Left lobe of liver (tissue), 2 donors: ENCODE measurements around the gene ODAM. TPM values are rescaled to one million over a fixed set of nuclear protein-coding genes. Genes with fewer than 3 reads are reported as not detected.
A peak's percentile ranks its signal among the peaks of the same experiment; 100 is the strongest.
"Not testable (repeated sequence)": the region's sequence is repeated elsewhere in the genome, so short reads cannot be mapped to it uniquely, and the experiment has no call there.

Experiments
- ATAC-seq: fragments of 200-7000 bp; cut with Tn5 transposase; one replicate; pipeline ENCODE4 v1.9.1; 2020; ENCODE audit warnings: mild to moderate bottlenecking, moderate library complexity
- DNase-seq: peaks from one replicate; pipeline ENCODE4 v3.0.0-alpha.2; 2020; ENCODE audit warnings: low spot score
- total RNA-seq: library from RNA; stranded (reverse); gene quantifications from one replicate; pipeline ENCODE4 v1.2.1, GENCODE V29; 2021
- donor health status: DM: no; HTN: no; CAD: no; lungs with moderate emphysema.
- donor health status: DM: no; HTN: yes; CAD: no.

The ODAM gene
- total RNA-seq, 1 donor from 2014 or later, result not detected

DNA sequence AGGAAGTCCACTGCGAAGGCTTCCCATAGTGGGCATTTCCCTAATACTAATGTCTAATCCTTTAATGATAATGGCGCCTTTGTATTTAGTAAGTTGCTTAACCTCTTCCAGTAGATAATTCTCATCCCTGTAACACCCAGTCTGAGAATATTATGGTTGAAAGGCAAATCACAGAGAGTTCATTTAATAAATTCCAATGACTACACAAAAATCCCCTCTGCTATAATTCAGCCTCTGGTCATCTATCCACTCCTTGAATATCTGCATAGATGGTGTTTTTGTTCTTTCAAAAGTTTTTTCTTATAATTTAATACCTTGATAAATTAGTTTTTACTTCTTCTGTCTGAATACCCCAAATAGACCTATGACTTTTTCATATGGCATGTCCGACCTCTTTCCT, 25.9 kb downstream of the ODAM start:
- not testable (repeated sequence) for DNase-seq, ATAC-seq

DNA sequence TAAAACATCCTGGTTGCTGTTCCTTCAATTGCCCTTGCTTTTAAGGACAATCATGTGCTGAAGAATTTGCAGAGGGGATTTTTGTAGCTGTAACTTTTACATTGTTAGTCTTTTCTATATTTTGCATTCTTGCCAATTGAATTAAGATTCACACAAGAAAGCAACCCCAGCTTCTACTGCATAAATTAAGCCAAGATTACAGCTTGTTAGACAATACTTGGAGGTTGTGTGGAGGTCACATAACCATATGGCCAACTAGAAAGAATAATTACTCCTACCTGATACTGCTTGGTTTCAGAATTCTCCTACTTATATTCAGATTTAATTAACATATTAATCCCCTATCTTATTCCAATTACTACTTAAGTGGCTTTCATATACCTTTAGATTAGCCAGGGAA, 26.3 kb downstream of the ODAM start:
- DNase-seq, ATAC-seq: not testable (repeated sequence)

DNA sequence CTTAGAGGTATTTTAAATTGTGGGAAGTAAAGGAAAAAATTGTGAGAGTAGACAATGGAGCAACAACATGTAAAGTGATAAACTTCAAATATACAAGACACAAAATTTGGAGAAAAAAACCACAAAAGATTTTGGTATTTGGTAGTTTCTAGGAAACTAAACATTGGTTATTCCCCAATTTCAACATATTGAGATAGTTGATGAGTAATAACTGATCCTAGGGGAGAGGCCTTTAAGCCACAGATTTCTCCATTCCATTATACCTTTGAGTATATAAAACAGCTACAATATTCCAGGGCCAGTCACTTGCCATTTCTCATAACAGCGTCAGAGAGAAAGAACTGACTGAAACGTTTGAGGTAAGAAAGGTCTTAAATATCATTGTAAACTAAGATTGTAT, 30.3 kb downstream of the ODAM start, which contains the start of gene FDCSP:
Gene FDCSP, plus strand, starts transcription at position 301 of the 400 bp plus-strand sequence. CDS start 5,071 bp downstream, outside the sequence.
- no peak for DNase-seq
- ATAC-seq, result no peak

DNA sequence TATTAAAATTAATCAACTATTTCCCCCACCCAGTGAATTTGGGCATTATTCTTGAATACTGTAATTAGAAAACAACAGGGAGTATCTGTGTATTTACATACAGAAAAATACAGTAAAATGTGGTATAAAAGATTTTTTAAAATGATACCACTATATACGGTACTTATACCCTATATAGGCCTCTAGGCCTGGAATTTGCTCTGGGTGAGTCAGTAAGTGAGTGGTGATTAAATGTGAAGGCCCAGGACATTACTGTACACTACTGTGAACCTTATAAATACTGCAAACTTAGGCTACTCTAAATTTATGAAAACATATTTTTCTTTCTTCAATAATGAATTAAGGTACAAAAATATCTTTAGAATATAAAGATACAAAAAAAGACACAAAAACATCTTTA, 40.6 kb downstream of the ODAM start:
- ATAC-seq (no peak), DNase-seq (no peak)

DNA sequence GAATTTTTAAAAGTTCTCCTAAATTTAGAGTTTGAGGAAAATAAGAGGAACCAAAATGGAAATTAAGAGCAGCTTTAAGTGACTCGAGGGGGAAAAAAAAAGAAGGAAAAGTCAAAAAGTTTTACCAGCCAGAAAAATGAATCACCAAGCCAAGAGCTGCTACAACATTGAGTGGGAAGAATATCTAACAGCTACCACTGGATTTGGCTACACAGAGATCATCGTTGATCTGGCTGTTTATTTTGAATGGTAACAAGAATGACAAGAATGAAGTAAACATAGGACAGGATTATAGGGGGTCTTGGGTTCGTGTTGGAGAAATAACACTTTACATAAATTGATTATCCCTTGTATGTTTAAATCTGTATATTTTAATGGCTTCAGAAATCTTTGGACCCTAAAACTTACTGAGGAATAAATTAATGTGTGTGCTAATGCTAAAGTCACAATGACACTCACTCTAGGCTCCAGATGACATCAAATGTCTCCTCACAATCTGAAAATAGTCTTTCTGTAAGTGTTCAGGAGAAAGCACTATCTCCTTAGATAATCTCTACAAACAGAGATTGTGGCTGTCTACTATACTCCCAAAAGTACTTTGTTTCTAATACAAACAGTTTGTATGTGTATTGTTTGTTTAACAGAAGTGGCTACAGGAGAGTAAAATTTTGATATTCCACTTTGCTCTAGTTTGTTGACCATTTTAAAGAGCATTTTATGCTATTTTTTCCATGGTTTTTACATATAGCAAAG, 43.8 kb downstream of the ODAM start:
- DNase-seq (no peak), ATAC-seq (no peak)

DNA sequence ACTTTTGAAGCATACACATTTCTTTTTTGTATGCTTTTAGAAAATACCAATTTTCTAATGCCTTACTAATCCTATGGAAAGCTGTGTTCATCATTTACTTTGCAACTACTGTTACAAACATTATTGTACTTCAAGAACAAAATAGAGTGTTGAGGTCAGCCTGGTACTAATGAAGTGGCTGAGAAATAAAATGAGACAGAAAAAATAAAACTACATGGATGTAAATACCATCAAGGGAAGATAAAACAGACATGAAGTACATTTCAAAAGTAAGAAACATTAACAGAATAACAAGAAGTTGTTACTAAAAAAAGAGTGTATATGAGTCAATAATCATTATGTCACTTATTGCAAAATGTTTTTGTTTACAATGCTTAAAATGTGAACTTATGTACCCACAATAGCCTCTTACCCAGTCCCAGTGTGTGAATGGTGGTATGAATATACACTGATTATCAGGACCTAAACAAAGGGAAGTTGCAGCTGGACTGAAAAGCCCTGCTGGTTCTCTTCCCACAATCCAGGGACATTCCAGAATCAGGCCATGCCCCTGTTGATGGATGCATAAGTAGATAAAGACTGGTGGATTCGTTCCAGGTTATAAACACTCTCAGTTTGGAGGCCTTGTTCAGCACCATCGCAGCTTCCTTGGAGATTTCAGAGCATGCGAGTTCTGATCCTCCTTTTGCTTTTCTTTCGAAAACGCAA, 44.5 kb downstream of the ODAM start:
- DNase-seq (no peak), ATAC-seq (no peak)

DNA sequence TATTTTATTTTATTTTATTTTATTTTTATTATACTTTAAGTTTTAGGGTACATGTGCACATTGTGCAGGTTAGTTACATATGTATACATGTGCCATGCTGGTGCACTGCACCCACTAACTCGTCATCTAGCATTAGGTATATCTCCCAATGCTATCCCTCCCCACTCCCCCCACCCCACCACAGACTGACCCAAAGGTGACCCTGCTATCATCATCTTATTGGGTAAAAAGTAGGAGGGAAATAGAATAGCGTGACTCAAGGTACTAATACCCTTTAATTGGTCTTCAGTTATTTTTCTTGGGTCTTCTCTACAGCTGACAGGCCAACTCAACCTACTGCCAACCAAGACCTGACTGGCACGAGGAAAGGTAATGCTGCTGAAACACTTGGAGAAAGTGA, 46.8 kb downstream of the ODAM start, which contains the start of gene CSN3:
Gene CSN3, plus strand, starts transcription at position 301 of the 400 bp plus-strand sequence. CDS start 2,223 bp downstream, outside the sequence.
- not testable (repeated sequence) for ATAC-seq, DNase-seq

DNA sequence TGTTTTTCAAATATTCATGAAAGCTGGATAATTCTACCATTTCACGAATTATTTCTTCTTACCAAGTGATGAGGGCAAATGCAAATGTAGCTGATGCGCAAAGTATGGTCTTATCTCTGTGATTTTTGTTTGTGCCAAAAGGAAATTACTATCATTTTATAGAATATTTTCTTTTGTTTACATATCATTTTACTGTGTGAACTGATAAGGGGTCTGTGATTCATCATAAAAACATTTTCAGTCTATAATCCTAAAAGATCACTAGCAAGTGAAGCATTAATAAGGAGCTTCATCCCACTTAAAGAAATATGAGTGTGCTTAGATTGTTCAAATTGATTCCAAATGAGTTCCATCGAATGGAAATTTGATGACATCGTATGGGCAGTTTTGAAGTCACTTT, 47.6 kb downstream of the ODAM start:
- no peak for ATAC-seq
- no peak for DNase-seq

DNA sequence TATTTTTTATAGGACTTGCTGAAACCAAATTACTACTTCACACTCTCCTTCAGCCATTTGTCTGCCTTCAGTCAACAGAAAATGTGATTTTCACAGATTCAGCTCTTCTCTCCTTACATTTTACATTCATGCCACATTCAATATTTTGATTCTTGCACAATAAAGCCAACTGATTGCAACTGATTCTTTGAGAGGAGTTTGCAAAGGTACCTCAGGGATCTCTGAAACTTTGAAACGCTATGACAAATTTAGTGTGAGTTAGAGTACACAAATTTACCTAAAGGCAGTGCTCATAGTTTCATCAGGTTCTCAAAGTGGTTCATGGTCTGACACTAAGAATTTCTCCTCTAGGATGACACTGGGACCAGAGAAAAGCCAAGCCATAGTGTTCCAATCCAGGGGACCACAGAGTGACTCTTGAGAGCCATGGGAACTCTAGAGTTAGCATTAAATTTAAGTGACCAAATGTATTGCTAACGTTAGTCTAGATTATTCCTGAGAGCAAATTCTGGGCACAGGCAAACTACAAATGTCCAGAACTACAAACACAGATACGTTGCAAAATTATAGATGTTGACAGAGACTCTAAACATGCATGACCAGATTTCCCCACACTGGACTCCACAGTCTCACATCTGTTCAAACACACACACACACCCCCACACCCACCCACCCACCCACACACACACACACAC, 55.9 kb downstream of the ODAM start:
- DNase-seq (peak; percentile 46), ATAC-seq (peak; percentile 85)

DNA sequence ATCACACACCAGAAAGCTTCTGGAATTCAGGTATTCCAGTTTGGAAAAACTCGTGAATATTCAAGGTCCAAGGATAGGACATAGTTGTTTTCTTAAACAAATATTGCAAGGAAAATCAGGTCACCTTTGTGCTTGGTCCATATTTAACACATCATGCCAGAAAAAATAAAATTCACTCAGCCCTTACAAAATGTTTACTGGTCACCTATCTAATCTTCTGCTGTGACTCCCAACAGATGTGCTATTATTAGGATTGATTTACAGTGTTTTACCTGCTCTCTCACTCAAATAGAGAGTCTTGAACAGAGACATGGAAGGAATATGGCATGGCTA, 56.4 kb downstream of the ODAM start:
- peak; percentile 80 for ATAC-seq
- no peak for DNase-seq

Other genes starting within 250 kb of the ODAM start
- not detected for gene CSN2, start 230.0 kb upstream of the ODAM start, total RNA-seq
- not detected for gene STATH, start 199.8 kb upstream of the ODAM start, total RNA-seq
- gene HTN3, start 167.3 kb upstream of the ODAM start, total RNA-seq, result not detected
- not detected for gene HTN1, start 145.3 kb upstream of the ODAM start, total RNA-seq
- not detected for gene PRR27, start 41.5 kb upstream of the ODAM start, total RNA-seq
- not detected for gene FDCSP, start 30.4 kb downstream of the ODAM start, total RNA-seq
- not detected for gene CSN3, start 46.9 kb downstream of the ODAM start, total RNA-seq
- not detected for gene CABS1, start 139.3 kb downstream of the ODAM start, total RNA-seq
- not detected for gene SMR3A, start 165.0 kb downstream of the ODAM start, total RNA-seq
- not detected for gene SMR3B, start 187.4 kb downstream of the ODAM start, total RNA-seq
- 0.40 TPM for gene OPRPN, start 202.2 kb downstream of the ODAM start, total RNA-seq